22Rv1 (cell line): ENCODE data around the gene HUWE1.

Experiments used
- H3K27ac ChIP-seq: fragments of 450-650 bp; 2 replicates; pipeline ENCODE4 v1.5.1; 2017
- CTCF ChIP-seq: fragments of 450-650 bp; IDR thresholded peaks from 2 replicates; pipeline ENCODE4 v1.5.1; 2017; ENCODE audit warnings: mild to moderate bottlenecking
- ZFX ChIP-seq: fragments of 450-650 bp; IDR thresholded peaks from 2 replicates; pipeline ENCODE4 v1.6.1; 2017; ENCODE audit warnings: antibody characterized with exemption, borderline replicate concordance

HUWE1 gene

GRCh38 chrX:53718073-53718472, 31.6 kb upstream of the HUWE1 start:
- TF ChIP-seq CTCF: no peak
- no peak for TF ChIP-seq ZFX
- no peak overlapping the region for H3K27ac ChIP-seq

- no peak overlapping the region for H3K27ac ChIP-seq
- TF ChIP-seq ZFX: no peak
- no peak for TF ChIP-seq CTCF
Measured at GRCh38 chrX:53717205-53717604, 30.7 kb upstream of the HUWE1 start.

GRCh38 chrX:53716328-53717088, 30.0 kb upstream of the HUWE1 start:
- no peak overlapping the region for H3K27ac ChIP-seq

GRCh38 chrX:53715346-53715924, 28.9 kb upstream of the HUWE1 start:
- no peak overlapping the region for H3K27ac ChIP-seq
- TF ChIP-seq ZFX (no peak), CTCF (no peak)

More at GRCh38 chrX:53716328-53717088, 30.0 kb upstream of the HUWE1 start:
- TF ChIP-seq CTCF (no peak), ZFX (no peak)

GRCh38 chrX:53714580-53715345, 28.2 kb upstream of the HUWE1 start:
- H3K27ac ChIP-seq: no peak overlapping the region
- no peak for TF ChIP-seq ZFX
- no peak for TF ChIP-seq CTCF

- H3K27ac ChIP-seq: no peak overlapping the region
- TF ChIP-seq CTCF (no peak), ZFX (no peak)
Measured at GRCh38 chrX:53713987-53714579, 27.6 kb upstream of the HUWE1 start.
